H1 (cell line): Measurements from ENCODE around the gene PCDH9. TPM values are rescaled to one million over a fixed set of nuclear protein-coding genes. Genes with fewer than 3 reads are reported as not detected.

Source experiments
- GABPA ChIP-seq: IDR thresholded peaks from 2 replicates; pipeline ENCODE4 v1.6.1; 2011; ENCODE audit warnings: mild to moderate bottlenecking, low read length, moderate library complexity, borderline replicate concordance; ENCODE audit not compliant: insufficient read depth
- GTF2F1 ChIP-seq: IDR thresholded peaks from 2 replicates; pipeline ENCODE4 v1.6.1; 2012; ENCODE audit warnings: low read depth, low read length, improper control_type of control experiment, borderline replicate concordance
- RXRA ChIP-seq: IDR thresholded peaks from 2 replicates; pipeline ENCODE4 v1.6.1; 2011; ENCODE audit warnings: low read depth, mild to moderate bottlenecking, low read length, moderate library complexity; ENCODE audit not compliant: insufficient read depth
- TBP ChIP-seq: IDR thresholded peaks from 2 replicates; pipeline ENCODE4 v1.6.1; 2011; ENCODE audit warnings: low read depth, low read length, improper control_type of control experiment
- TEAD4 ChIP-seq: IDR thresholded peaks from 2 replicates; pipeline ENCODE4 v1.6.1; 2012; ENCODE audit warnings: low read depth, low read length, inconsistent platforms, mixed read lengths
- polyA plus RNA-seq, 7 experiments: library from polyadenylated mRNA; depleted of rRNA in 3 of 7; stranded (reverse) in 5 of 7; unstranded in 2 of 7; fragments of >200 nt in 5 of 7; fragments of 200-250 nt in 2 of 7; gene quantifications; 1 replicate in 5 of 7; 2 replicates in 1 of 7; 4 replicates in 1 of 7; pipeline versions ENCODE4 v1.2.1 to v1.2.3, GENCODE V29; 2011 to 2013; ENCODE audit warnings: missing spikeins in 2 of 7, mixed read lengths in 2 of 7
- total RNA-seq: library from RNA; stranded (reverse); fragmentation: NEBNext Ultra II Directional; extraction: Animal tissue kit (Norgen Biotek cat#: 25700); gene quantifications from 2 replicates; pipeline ENCODE4 v1.2.1, GENCODE V29; 2021

The PCDH9 gene
- total and polyA plus RNA-seq, 2 of the 8 experiments (the other 6 are each of a cell fraction or from before 2014, with no cell fraction given) = 0.12 to 0.60 TPM

GRCh38 chr13:67077132-67077531, 153.0 kb downstream of the PCDH9 start (continued):
- no peak for TF ChIP-seq GABPA
- no peak for TF ChIP-seq GTF2F1
- TF ChIP-seq TBP = no peak
- no peak for TF ChIP-seq TEAD4
- no peak for TF ChIP-seq RXRA
